ENCODE measurements around the gene SLC51A. TPM values are rescaled to one million over a fixed set of nuclear protein-coding genes. Genes with fewer than 3 reads are reported as not detected.

The SLC51A gene
- total RNA-seq, 1 donor from 2014 or later, result not detected

DNA sequence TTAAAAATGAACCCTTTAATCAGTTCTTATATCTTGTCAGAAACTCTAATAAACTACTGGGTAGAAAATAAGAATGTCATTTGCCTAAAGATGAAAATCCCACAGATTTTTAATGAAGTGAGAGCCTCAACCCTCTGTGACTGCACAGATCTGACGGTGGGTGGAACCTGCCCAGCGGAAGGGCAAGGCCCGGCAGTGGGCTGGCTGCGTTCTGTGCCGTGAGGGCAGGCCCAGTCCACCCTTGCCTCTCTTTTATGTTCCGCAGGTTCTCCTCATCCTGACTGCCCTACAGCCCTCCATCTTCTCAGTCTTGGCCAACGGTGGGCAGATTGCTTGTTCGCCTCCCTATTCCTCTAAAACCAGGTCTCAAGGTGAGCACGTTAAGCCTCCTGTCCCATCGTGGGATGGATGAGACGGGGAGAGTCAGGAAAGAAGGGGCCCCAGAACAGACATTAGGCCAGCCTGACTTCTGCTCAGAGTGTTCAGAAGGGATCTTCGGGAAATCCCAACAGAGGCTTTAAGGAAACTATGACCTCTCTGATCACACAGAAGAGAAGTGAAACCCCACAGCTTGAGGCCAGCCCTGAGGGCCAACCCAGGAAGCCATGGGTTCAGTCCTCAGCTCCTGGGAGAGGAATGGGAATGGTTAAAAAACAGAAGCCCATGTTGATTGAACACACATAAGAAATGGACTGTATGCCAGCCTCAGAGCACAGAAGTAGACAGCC, 16.0 kb downstream of the SLC51A start:
- Histone ChIP-seq H3K36me3 (ENCODE audit: insufficient read depth, low read length) (peaks cover 6% of the 10 kb centered on the region), H3K9ac (ENCODE audit: low read length) (no peak overlapping the region), H3K4me2 (ENCODE audit: low read length) (no peak overlapping the region), H3K4me3 (ENCODE audit: insufficient read depth, low read depth, low read length) (no peak overlapping the region), H2AFZ (ENCODE audit: low read depth, low read length) (no peak overlapping the region), H3K79me2 (ENCODE audit: insufficient read depth, low read length) (no peaks in the 10 kb centered on the region), H3K9me3 (ENCODE audit: insufficient read depth, low read depth, low read length) (no peaks in the 10 kb centered on the region), H4K20me1 (ENCODE audit: insufficient read depth, low read length) (peaks cover 10% of the 10 kb centered on the region), H3K4me1 (ENCODE audit: insufficient read depth, low read length) (no peaks in the 10 kb centered on the region), H3K27me3 (ENCODE audit: insufficient read depth, low read length) (no peaks in the 10 kb centered on the region), H3K27ac (ENCODE audit: low read depth, low read length) (no peak overlapping the region)
- TF ChIP-seq EZH2 (IDR thresholded peaks at IDR 0.05; ENCODE audit: insufficient read depth, low read length), result no peak
- TF ChIP-seq, protein P1, sequence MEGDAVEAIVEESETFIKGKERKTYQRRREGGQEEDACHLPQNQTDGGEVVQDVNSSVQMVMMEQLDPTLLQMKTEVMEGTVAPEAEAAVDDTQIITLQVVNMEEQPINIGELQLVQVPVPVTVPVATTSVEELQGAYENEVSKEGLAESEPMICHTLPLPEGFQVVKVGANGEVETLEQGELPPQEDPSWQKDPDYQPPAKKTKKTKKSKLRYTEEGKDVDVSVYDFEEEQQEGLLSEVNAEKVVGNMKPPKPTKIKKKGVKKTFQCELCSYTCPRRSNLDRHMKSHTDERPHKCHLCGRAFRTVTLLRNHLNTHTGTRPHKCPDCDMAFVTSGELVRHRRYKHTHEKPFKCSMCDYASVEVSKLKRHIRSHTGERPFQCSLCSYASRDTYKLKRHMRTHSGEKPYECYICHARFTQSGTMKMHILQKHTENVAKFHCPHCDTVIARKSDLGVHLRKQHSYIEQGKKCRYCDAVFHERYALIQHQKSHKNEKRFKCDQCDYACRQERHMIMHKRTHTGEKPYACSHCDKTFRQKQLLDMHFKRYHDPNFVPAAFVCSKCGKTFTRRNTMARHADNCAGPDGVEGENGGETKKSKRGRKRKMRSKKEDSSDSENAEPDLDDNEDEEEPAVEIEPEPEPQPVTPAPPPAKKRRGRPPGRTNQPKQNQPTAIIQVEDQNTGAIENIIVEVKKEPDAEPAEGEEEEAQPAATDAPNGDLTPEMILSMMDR (IDR thresholded peaks at IDR 0.05; ENCODE audit: insufficient read depth, low read depth, low read length), result no peak
- Mint-ChIP-seq H3K27me3 (ENCODE audit: low read depth, unreplicated experiment) (no peaks in the 10 kb centered on the region), H3K4me1 (ENCODE audit: low read depth, unreplicated experiment) (peaks cover 6% of the 10 kb centered on the region), H3K4me3 (ENCODE audit: unreplicated experiment) (no peak overlapping the region), H3K27ac (ENCODE audit: unreplicated experiment) (no peak overlapping the region), H3K36me3 (ENCODE audit: low read depth, unreplicated experiment) (peaks cover 13% of the 10 kb centered on the region), H3K9me3 (ENCODE audit: unreplicated experiment) (no peaks in the 10 kb centered on the region)
- DNase-seq (ENCODE audit: low read depth) (no peak), FAIRE-seq (no peak)

- Mint-ChIP-seq H3K36me3 (ENCODE audit: low read depth, unreplicated experiment) (peaks cover 14% of the 10 kb centered on the region), H3K4me1 (ENCODE audit: low read depth, unreplicated experiment) (peaks cover under 1% of the 10 kb centered on the region), H3K27me3 (ENCODE audit: low read depth, unreplicated experiment) (no peaks in the 10 kb centered on the region), H3K9me3 (ENCODE audit: unreplicated experiment) (no peaks in the 10 kb centered on the region), H3K4me3 (ENCODE audit: unreplicated experiment) (no peak overlapping the region), H3K27ac (ENCODE audit: unreplicated experiment) (no peak overlapping the region)
- no peak overlapping the region for H3K4me3 ChIP-seq (ENCODE audit: insufficient read depth, low read depth, low read length)
- peaks cover 12% of the 10 kb centered on the region for H3K36me3 ChIP-seq (ENCODE audit: insufficient read depth, low read length)
- TF ChIP-seq, protein P1 (IDR thresholded peaks at IDR 0.05; ENCODE audit: insufficient read depth, low read depth, low read length), result no peak
- TF ChIP-seq EZH2 (IDR thresholded peaks at IDR 0.05; ENCODE audit: insufficient read depth, low read length), result no peak
- H3K27ac ChIP-seq (ENCODE audit: low read depth, low read length), result no peak overlapping the region
- H3K79me2 ChIP-seq (ENCODE audit: insufficient read depth, low read length), result no peaks in the 10 kb centered on the region
- no peak overlapping the region for H3K9ac ChIP-seq (ENCODE audit: low read length)
- no peak overlapping the region for H2AFZ ChIP-seq (ENCODE audit: low read depth, low read length)
- DNase-seq (ENCODE audit: low read depth) (no peak), FAIRE-seq (no peak)
- H3K4me1 ChIP-seq (ENCODE audit: insufficient read depth, low read length), result no peaks in the 10 kb centered on the region
- no peaks in the 10 kb centered on the region for H3K27me3 ChIP-seq (ENCODE audit: insufficient read depth, low read length)
- H3K9me3 ChIP-seq (ENCODE audit: insufficient read depth, low read depth, low read length), result no peaks in the 10 kb centered on the region
- peaks cover 10% of the 10 kb centered on the region for H4K20me1 ChIP-seq (ENCODE audit: insufficient read depth, low read length)
- no peak overlapping the region for H3K4me2 ChIP-seq (ENCODE audit: low read length)
Observed at GRCh38 chr3:196232882-196233251, 16.5 kb downstream of the SLC51A start.

DNA sequence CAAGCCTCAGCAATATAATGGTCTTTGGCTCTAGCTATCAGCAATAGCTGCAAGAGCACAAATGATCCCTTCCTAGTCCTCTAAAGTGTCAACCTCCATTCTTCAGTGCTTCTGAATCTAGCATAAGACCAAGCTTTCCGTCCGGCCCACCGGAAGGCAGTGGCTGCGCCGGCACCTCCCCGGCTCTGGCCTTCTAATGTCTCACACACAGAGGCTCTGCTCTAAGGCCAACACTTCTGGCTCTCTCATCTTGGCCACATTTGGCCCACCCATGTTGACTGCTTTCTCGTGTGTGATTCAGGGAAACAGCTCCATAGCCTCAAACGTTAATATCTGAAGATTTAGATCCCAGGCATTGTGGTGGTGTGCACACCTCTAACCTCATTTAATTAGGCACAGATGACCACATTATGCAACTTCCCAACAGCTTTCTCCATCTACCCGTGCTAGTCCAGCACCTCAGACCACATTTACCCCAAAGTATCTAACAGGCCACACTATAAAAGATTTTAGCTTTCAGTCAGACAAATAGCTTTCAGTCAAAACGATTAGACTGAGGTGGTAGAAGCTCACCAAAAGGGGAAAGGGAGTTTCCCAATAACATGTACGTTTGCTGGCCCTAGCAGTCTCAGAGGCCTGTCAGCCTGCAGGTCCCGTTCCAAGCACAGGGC, 19.3 kb downstream of the SLC51A start:
- H3K36me3 Mint-ChIP-seq (ENCODE audit: low read depth, unreplicated experiment), result peaks cover 24% of the 10 kb centered on the region
- FAIRE-seq, result no peak
- H3K27ac ChIP-seq (ENCODE audit: low read depth, low read length), result no peak overlapping the region

More for the DNA sequence above, 19.3 kb downstream of the SLC51A start:
- H3K79me2 ChIP-seq (ENCODE audit: insufficient read depth, low read length), result no peaks in the 10 kb centered on the region
- Mint-ChIP-seq H3K27ac (ENCODE audit: unreplicated experiment) (no peak overlapping the region), H3K4me1 (ENCODE audit: low read depth, unreplicated experiment) (peaks cover 11% of the 10 kb centered on the region), H3K27me3 (ENCODE audit: low read depth, unreplicated experiment) (no peaks in the 10 kb centered on the region), H3K9me3 (ENCODE audit: unreplicated experiment) (no peaks in the 10 kb centered on the region), H3K4me3 (ENCODE audit: unreplicated experiment) (no peak overlapping the region)
- no peak overlapping the region for H3K9ac ChIP-seq (ENCODE audit: low read length)
- peaks cover 10% of the 10 kb centered on the region for H4K20me1 ChIP-seq (ENCODE audit: insufficient read depth, low read length)
- H3K27me3 ChIP-seq (ENCODE audit: insufficient read depth, low read length), result no peaks in the 10 kb centered on the region
- no peak overlapping the region for H3K4me3 ChIP-seq (ENCODE audit: insufficient read depth, low read depth, low read length)
- no peak for DNase-seq (ENCODE audit: low read depth)
- H2AFZ ChIP-seq (ENCODE audit: low read depth, low read length), result no peak overlapping the region
- H3K4me2 ChIP-seq (ENCODE audit: low read length), result no peak overlapping the region
- no peaks in the 10 kb centered on the region for H3K4me1 ChIP-seq (ENCODE audit: insufficient read depth, low read length)
- peaks cover 20% of the 10 kb centered on the region for H3K36me3 ChIP-seq (ENCODE audit: insufficient read depth, low read length)
- H3K9me3 ChIP-seq (ENCODE audit: insufficient read depth, low read depth, low read length), result no peaks in the 10 kb centered on the region
- no peak for TF ChIP-seq EZH2 (IDR thresholded peaks at IDR 0.05; ENCODE audit: insufficient read depth, low read length)
- TF ChIP-seq, protein P1 (IDR thresholded peaks at IDR 0.05; ENCODE audit: insufficient read depth, low read depth, low read length), result no peak

Measured in astrocyte (in vitro differentiated cells and primary cell).